Thyroid gland (tissue), 4 donors: ENCODE results near the gene IGFALS. TPM values are rescaled to one million over a fixed set of nuclear protein-coding genes. Genes with fewer than 3 reads are reported as not detected.

Experiments used
- DNase-seq, 2 donors: peaks; one replicate each; pipeline ENCODE4 v3.0.0-alpha.2; 2019
- H3K27ac ChIP-seq, 3 donors: fragments of 200-600 bp; sonication (generic); 1 replicate in 2 of 3; 2 replicates in 1 of 3; pipeline ENCODE4 v1.5.1; 2016 to 2019; ENCODE audit warnings: mild to moderate bottlenecking in 1 of 3, moderate library complexity in 1 of 3
- H3K27me3 ChIP-seq: fragments of 200-600 bp; sonication (generic); one replicate; pipeline ENCODE4 v1.5.1; 2019
- H3K36me3 ChIP-seq, 2 donors: fragments of 200-600 bp; sonication (generic); one replicate each; pipeline ENCODE4 v1.5.1; 2016 to 2019
- H3K4me1 ChIP-seq, 2 donors: fragments of 200-600 bp; sonication (generic); one replicate each; pipeline ENCODE4 v1.5.1; 2017 to 2019
- H3K4me3 ChIP-seq, 3 donors: fragments of 200-600 bp; sonication (generic); replicated peaks in 1 of 3; 1 replicate in 2 of 3; 2 replicates in 1 of 3; pipeline ENCODE4 v1.5.1; 2016; ENCODE audit warnings: mild to moderate bottlenecking in 1 of 3
- H3K9me3 ChIP-seq: fragments of 200-600 bp; sonication (generic); one replicate; pipeline ENCODE4 v1.5.1; 2017
- POLR2A ChIP-seq, 2 donors: fragments of 450-650 bp; IDR thresholded peaks; one replicate each; pipeline ENCODE4 v1.6.1; 2017; ENCODE audit warnings: antibody characterized with exemption in 2 of 2, mild to moderate bottlenecking in 2 of 2, moderate library complexity in 1 of 2
- WGBS, 2 donors: methylation state at CpG; one replicate each; pipeline ENCODE4 v1.1.5; 2017; 5-methylcytosine and 5-hydroxymethylcytosine counted together
- intact Hi-C: fragments of 100-400 bp; cut with DNase I; formaldehyde crosslinking; loops from one replicate; pipeline ENCODE4 v1.15.1; 2023
- total RNA-seq, 4 donors: library from RNA; depleted of rRNA; stranded (reverse); fragments of >200 nt; gene quantifications; one replicate each; pipeline ENCODE4 v1.2.3, GENCODE V29; 2016
- TF ChIP-seq, protein P1 (sequence below), 6 experiments: fragments of 200-600 bp in 3 of 6; fragments of 450-650 bp in 3 of 6; sonication (generic) in 3 of 6; IDR thresholded peaks; one replicate each; pipeline ENCODE4 v1.5.1; 2016 to 2019; ENCODE audit warnings: antibody characterized with exemption in 6 of 6, mild to moderate bottlenecking in 2 of 6, inconsistent platforms in 1 of 6, moderate library complexity in 1 of 6

IGFALS gene
- total RNA-seq, 4 donors from 2014 or later, result 0.13 to 4.2 (median 1.8) TPM

DNA sequence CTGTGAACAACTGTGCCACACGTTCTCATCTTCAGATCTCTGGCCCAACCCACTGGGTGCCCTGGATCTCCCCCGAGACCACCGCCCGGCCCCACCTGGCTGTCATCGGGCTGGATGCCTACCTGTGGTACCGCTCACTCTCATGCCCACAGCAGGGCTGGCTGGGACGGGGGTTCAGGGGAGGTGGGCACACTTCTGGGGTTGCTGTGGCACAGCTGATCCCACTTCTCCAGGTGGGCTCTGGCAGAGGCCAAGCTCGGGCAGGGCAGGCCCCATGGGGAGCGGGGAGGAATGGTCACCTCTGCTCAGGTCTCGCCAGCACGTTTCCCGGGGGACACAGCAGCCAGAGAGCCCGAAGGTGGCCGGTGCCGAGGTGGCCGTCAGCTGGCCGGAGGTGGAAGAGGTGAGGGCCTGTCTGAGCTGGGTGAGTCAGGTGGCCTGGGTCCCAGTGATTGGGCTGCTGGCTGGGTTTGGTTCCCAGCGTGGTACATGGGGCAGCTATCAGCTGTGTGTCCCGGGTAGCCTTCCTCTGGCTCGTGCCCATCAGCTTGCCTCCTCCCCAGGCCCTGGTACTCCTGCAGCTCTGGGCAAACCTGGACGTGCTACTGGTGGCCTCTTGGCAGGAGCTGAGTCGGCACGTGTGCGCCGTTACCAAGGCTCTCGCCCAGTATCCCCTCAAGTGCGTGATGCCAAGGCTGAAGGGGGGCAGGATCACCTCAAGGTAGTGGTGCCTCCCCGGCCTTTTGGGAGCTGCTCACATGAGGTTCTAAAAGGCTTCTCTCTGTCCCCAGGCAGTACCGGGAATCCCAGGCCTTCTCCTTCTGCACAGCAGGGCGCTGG lies 18.3 kb downstream of the IGFALS start:
- no peaks in the 10 kb centered on the region for H3K27me3 ChIP-seq
- H3K36me3 ChIP-seq, result peaks cover 20% of the 10 kb centered on the region in 2 donors
- no peak for DNase-seq
- no peak overlapping the region for H3K27ac ChIP-seq
- intact Hi-C loops, result no loop called here
- H3K9me3 ChIP-seq, result no peaks in the 10 kb centered on the region
- 91 to 94% methylated on average over 7 to 19 of the region's 30 CpGs for WGBS, 2 donors
- H3K4me1 ChIP-seq, result peaks cover 23 to 27% of the 10 kb centered on the region in 2 donors
- H3K4me3 ChIP-seq, result no peak overlapping the region
- TF ChIP-seq POLR2A (IDR thresholded peaks at IDR 0.05), result no peak
- TF ChIP-seq, protein P1, sequence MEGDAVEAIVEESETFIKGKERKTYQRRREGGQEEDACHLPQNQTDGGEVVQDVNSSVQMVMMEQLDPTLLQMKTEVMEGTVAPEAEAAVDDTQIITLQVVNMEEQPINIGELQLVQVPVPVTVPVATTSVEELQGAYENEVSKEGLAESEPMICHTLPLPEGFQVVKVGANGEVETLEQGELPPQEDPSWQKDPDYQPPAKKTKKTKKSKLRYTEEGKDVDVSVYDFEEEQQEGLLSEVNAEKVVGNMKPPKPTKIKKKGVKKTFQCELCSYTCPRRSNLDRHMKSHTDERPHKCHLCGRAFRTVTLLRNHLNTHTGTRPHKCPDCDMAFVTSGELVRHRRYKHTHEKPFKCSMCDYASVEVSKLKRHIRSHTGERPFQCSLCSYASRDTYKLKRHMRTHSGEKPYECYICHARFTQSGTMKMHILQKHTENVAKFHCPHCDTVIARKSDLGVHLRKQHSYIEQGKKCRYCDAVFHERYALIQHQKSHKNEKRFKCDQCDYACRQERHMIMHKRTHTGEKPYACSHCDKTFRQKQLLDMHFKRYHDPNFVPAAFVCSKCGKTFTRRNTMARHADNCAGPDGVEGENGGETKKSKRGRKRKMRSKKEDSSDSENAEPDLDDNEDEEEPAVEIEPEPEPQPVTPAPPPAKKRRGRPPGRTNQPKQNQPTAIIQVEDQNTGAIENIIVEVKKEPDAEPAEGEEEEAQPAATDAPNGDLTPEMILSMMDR (IDR thresholded peaks at IDR 0.05), result no peak

DNA sequence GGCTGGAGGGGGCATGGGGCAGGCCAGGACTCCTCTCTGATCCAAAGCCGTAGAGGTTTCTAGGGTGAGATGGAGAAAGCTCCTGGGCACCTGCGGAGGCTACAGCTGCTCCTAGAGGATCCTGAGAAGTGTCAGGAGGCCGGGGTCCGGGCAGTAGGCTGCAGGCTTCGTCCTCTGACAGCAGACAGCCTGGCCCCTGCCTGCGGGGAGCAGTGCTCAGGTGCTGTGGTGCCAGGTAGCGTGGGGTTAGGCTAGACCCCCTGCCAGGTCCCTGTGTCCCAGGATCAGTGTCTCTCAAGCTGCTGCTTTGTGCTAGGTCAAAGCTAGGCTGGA lies 19.1 kb downstream of the IGFALS start:
- 86 to 90% methylated on average over 4 to 6 of the region's 7 CpGs for WGBS, 2 donors
- Histone ChIP-seq H3K9me3 (no peaks in the 10 kb centered on the region), H3K4me3 (peak overlapping the region in 1 of 3 donors; percentile 86), H3K4me1 (peaks cover 23 to 26% of the 10 kb centered on the region in 2 donors), H3K27ac (peak overlapping the region in 1 of 3 donors; percentile 83), H3K27me3 (no peaks in the 10 kb centered on the region), H3K36me3 (peaks cover 20% of the 10 kb centered on the region in 2 donors)
- DNase-seq, result no peak
- intact Hi-C loops, result no loop called here
- TF ChIP-seq POLR2A (IDR thresholded peaks at IDR 0.05), result no peak
- TF ChIP-seq, protein P1 (IDR thresholded peaks at IDR 0.05), result no peak

DNA sequence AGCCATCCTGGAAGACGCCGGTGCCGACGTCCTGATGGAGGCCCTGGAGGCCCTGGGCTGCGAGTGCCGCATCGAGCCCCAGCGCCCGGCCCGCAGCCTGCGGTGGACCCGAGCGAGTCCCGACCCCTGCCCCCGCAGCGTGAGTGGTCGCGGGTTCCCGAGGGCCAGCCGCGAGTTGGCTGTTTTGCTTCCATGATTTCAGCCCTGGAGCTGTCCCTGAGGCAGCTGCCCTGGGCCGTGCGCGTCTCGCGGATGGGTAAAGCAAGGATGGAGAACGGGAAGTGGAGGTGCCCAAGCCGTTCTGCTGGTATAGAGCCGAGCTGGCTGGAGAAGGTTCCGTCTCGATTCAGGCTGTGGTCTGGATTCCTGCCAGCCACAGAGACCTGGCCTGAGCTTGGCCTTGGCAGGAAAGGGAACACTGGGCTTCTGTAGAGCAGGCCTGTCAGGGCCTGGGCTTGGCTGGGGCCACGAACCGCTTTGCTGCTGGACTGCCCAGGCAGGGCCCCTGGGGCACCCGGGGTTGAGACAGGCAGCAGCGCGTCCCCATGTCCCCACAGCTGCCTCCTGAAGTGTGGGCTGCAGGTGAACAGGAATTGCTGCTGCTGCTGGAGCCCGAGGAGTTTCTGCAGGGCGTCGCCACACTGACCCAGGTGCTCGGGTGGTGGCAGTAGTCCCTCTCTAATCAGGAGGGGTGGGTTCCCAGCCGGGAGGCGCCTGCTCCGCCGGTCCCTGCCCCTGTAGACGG lies 19.6 kb downstream of the IGFALS start:
- TF ChIP-seq, protein P1 (IDR thresholded peaks at IDR 0.05), result no peak
- no peak for TF ChIP-seq POLR2A (IDR thresholded peaks at IDR 0.05)
- intact Hi-C loops, result no loop called here
- peaks cover 23 to 26% of the 10 kb centered on the region in 2 donors for H3K4me1 ChIP-seq
- peaks cover 20% of the 10 kb centered on the region in 2 donors for H3K36me3 ChIP-seq
- H3K27me3 ChIP-seq, result no peaks in the 10 kb centered on the region
- 27 to 80% methylated on average over 2 to 28 of the region's 45 CpGs for WGBS, 2 donors
- H3K9me3 ChIP-seq, result no peaks in the 10 kb centered on the region
- H3K27ac ChIP-seq, result peak overlapping the region in 2 of 3 donors; percentile 83 to 91
- H3K4me3 ChIP-seq, result peak overlapping the region; percentile 85 to 86 (median 86)
- peak in 1 of 2 donors; percentile 55 for DNase-seq

DNA sequence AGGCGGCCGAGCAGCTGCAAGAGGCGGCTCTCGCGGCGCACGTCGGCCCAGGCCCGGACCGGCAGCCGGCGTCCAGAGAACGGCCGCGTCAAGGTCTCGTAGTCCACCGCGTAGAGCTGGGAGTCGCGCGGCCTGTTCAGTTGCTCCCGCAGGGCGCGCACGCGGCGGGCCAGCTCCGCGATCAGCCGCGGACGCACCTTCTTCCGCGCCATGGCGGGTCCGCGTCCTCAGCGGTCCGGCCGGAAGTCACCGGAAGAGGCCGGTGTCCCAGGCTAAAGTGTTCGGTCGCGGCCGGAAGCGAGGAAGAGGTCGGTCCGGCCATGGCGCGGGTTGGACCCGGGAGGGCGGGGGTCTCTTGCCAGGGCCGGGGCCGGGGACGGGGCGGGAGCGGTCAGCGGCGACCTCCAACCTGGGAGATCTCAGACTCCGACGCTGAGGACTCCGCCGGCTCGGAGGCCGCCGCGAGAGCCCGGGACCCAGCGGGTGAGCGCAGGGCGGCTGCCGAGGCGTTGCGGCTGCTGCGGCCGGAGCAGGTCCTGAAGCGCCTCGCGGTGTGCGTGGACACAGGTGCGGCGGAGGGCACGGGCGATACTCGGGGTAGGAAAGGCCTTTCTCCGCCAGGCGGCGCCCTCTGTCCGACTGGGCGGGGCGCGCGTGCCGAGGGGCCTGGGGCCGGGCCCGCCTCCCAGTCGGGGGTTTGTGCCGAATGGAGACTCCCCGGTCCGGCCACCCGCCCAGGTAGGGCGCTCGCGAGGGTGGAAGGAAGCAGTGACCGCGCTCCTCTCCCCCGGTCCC lies 20.4 kb downstream of the IGFALS start, which contains the start of gene MRPS34:
Gene MRPS34 (minus strand): TSS at position 227 of the 795 bp plus-strand sequence. CDS start 15 bp downstream, at position 212.
- TF ChIP-seq, protein P1 (IDR thresholded peaks at IDR 0.05), result peak; percentile 48 to 82 (median 70)
- peak in 1 of 2 donors; percentile 65 for TF ChIP-seq POLR2A (IDR thresholded peaks at IDR 0.05)
- Histone ChIP-seq H3K36me3 (peaks cover 17 to 23% of the 10 kb centered on the region in 2 donors), H3K4me3 (peak within 1 kb of the TSS; percentile 85 to 86 (median 86)), H3K9me3 (no peaks in the 10 kb centered on the region), H3K27ac (peak within 1 kb of the TSS; percentile 83 to 91 (median 90)), H3K4me1 (peaks cover 23 to 26% of the 10 kb centered on the region in 2 donors), H3K27me3 (no peaks in the 10 kb centered on the region)
- intact Hi-C loops, result no loop called here
- WGBS, 2 donors, result 0% methylated on average over 1 to 32 of the region's 108 CpGs
- peak; percentile 83 to 84 for DNase-seq
